Measurements from ENCODE around the gene DDX56.
"Not testable (repeated sequence)": the region's sequence is repeated elsewhere in the genome, so short reads cannot be mapped to it uniquely, and the experiment has no call there.

Gene DDX56, protein sequence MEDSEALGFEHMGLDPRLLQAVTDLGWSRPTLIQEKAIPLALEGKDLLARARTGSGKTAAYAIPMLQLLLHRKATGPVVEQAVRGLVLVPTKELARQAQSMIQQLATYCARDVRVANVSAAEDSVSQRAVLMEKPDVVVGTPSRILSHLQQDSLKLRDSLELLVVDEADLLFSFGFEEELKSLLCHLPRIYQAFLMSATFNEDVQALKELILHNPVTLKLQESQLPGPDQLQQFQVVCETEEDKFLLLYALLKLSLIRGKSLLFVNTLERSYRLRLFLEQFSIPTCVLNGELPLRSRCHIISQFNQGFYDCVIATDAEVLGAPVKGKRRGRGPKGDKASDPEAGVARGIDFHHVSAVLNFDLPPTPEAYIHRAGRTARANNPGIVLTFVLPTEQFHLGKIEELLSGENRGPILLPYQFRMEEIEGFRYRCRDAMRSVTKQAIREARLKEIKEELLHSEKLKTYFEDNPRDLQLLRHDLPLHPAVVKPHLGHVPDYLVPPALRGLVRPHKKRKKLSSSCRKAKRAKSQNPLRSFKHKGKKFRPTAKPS

DNA sequence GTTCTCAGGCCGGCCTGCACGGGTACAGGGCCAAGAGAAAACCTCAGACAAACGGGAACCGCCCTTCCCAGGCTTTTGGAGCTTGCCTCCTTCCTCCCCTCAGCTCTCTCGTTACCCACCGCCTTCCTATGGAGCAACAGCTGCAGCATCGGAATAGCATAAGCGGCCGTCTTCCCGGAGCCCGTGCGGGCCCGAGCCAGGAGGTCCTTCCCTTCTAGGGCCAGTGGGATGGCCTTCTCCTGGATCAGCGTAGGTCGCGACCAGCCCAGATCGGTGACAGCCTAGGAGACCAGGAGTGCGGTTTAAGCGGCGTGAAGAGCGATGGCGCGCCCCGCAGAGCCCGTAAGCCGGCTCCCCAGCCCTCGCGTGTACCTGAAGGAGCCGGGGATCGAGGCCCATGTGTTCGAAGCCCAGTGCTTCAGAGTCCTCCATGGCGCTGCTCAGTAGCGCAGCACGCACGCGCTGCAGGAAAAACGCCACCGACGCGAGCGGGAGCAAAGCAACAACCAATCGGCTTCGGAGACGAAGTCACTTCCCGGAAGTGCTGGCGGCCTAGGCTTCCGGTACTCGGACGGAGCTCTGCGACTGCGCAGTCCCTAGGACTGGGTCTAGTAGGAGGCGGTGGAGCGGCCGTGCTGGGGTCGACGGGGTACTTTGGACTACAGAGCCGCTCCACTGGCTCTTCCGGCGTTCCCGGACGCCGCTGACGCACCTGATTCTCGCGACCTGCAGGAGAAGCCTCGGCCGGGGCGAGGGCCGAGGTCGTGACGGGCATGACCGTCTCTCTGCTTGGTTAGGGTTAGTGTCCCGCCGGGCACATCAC is at the start of gene DDX56:
DDX56 (minus strand) TSS at position 445 of the 823 bp plus-strand sequence; CDS start at position 432, 13 bp downstream.
- DNase-seq = peak; percentile 95

DNA sequence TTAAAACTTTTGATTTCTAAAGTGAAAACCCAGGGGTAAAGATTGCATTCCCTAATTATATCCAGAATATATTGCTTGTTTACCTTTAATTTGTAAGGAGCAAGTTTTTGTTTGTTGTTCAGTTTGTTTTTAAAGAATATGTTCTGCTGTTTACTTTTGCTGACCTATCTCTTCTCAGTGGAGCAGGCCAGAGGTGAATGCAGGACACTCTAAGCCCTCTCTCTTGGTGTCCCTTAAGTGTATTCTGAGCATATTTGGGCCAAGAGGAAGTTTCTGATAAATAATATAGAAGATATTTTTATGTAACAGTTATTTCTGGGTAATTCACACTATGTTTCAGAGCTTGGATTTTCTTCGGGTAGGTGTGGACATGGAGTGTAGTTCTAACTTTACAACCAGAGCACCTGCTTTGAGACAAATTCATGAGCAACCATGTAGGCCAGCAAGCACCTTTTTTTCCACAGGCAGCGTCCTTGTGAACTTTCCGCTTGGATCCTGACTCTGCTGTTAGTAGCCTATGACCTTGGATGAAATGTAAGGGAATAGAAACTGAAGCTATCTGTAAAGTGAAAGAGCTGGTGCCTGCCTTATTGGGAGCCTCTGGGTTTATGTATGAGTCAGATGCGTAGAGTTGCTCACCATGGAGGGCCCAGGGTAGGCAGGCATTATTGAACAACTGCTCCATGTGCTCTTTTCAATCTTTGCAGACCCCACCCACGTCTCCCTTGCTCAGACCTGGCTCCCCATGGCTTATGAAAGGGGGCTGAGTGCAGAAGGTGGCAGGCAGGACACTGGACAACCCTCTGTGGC is 48.8 kb upstream of the DDX56 start:
- DNase-seq = no peak

DNA sequence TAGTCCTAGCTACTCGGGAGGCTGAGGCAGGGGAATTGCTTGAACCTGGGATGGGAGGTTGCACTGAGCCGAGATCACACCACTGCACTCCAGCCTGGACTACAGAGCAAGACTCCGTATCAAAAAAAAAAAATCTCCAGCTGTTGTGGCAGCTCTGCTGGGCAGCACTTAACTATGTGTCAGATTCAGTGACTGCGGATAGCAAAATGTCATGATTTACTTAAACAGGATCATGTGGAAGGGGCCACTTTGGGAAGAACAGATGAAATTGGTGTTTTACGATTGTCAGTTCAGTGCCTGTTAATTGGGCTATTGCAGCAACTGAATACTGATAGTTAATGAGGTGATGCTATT is 48.0 kb upstream of the DDX56 start:
- DNase-seq = no peak

GRCh38 chr7:44621034-44621749 is 47.5 kb upstream of the DDX56 start:
- DNase-seq = no peak

DNA sequence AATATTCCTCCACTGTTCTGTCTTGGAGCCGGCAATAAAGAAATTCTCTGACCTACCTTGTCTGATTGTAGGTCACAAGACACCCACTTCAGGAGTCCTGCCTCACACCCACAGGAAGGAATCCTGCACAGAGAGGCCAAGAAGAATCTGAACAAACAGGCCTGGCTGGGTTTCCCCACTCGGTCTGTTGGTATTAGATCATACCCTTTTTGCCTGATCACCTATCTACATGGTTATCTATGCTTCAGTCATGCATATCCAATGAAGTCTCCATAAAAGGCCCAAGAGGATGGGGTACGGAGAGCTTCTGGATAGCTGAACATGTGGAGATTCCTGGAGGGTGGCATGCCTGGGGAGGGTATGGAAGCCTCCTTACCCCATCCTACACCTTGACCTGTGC is 45.0 kb upstream of the DDX56 start:
- DNase-seq = no peak

- DNase-seq = no peak
Observed at GRCh38 chr7:44618045-44618444, 44.3 kb upstream of the DDX56 start.

DNA sequence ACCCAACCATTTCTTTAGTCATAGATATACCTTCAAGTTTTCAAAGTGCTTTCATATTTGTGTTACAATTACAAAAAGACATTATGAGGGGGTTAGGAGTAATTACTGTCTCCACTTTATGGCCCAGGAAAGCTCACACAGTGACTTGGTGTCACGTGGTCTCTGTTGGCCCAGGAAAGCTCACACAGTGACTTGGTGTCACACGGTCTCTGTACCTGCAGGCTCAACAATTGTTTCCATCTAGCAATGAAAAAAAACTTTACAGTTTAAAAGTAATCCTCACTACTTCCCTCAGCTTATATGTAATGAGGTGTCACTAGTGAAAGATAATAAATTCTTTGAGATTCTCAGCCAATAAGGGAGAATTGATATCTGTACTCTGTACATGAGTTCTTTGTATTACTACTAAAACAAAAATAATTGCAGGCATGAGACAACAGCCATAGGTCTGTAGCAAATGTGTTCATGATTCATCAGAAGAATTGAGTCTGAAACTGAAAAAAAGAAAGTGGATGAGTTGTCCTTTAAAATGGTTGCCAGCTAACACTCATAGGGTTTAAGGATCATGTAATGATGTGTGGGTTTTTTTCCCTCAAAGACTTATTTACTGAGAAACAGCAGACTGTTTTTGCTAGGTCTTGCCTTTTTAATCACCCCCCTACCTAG is 43.6 kb upstream of the DDX56 start:
- no peak for DNase-seq

GRCh38 chr7:44616545-44616944 is 42.8 kb upstream of the DDX56 start:
- DNase-seq = no peak

DNA sequence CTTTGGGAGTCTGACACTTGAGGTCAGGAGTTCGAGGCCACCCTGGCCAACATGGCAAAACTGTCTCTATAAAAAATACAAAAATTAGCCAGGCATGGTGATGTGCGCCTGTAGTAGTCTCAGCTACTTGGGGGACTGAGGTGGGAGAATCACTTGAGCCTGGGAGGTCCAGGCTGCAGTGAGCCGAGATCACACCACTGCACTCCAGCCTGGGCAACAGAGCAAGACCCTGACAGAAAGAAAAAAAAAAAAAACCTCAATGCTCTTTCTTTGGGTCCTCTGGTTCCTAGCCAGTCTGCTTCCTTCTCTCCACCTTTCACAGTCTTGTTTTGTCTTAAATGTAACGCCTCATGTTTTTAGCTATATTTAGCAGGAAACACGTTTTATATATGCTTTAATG is 42.1 kb upstream of the DDX56 start:
- no peak for DNase-seq

GRCh38 chr7:44615149-44615611 is 41.5 kb upstream of the DDX56 start:
- DNase-seq = no peak

DNA sequence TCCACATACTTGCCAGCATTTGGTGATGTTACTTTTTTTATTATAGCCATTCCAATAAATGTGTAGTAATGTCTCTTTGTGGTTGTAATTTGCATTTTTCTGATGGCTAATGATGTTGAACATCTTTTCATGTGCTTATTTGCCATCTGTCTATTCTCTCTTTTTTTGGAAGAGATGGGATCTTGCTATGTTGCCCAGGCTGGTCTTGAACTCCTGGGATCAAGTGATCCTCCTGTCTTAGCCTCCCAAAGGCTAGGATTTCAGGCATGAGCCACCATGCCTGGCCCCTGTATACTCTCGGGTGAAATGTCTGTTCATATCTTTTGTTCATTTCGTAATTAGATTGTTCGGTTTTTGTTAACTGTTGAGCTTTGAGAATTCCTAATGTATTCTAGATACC is 36.1 kb upstream of the DDX56 start:
- DNase-seq = no peak

- no peak for DNase-seq
Observed at GRCh38 chr7:44608916-44609648, 35.4 kb upstream of the DDX56 start.

GRCh38 chr7:44607141-44608068 is 33.7 kb upstream of the DDX56 start:
- peak; percentile 61 for DNase-seq

GRCh38 chr7:44606341-44607140 is 32.8 kb upstream of the DDX56 start, which contains the start of gene OGDH:
Gene OGDH, plus strand, starts transcription at chr7:44606627. Its CDS starts 17,717 bp downstream, at chr7:44624344.
- peak; percentile 99 for DNase-seq

- DNase-seq = no peak
Observed at GRCh38 chr7:44604941-44605340, 31.2 kb upstream of the DDX56 start.

GRCh38 chr7:44603193-44603592 is 29.5 kb upstream of the DDX56 start:
- DNase-seq = no peak

DNA sequence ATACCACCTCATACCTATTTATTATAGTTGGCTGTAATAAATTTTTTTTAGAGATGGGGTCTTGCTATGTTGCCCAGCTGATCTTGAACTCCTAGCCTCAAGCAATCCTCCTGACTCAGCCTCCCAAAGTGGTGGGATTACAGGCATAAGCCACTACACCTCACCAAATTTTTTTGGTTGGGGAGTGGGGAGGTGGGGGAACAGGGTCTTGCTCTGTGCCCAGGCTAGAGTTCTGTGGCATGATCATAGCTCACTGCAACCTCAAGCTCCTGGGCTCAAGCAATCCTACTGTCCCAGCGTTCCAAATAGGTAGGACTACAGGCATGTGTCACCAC is 28.8 kb upstream of the DDX56 start:
- DNase-seq = no peak

- no peak for DNase-seq
Observed at GRCh38 chr7:44599222-44599621, 25.5 kb upstream of the DDX56 start.

DNA sequence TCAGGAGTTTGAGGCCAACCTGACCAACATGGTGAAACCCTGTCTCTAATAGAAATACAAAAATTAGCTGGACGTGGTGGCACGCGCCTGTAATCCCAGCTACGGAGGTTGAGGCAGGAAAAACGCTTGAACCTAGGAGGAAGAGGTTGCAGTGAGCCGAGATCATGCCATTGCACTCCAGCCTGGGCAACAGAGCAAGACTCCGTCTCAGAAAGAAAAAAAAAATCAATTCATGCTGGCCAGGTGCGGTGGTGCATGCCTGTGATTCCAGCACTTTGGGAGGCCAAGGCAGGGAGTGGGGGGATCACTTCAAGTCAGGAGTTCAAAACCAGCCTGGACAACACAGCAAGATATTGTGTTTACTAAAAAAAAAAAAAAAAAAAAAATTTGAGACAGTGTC is 23.5 kb upstream of the DDX56 start:
- not testable (repeated sequence) for DNase-seq

Data from SHP77 treated with DMSO at 0.1 percent for 48 hours (cell line).